GM12878 (cell line): Measurements from ENCODE around the gene HDDC3. TPM values are rescaled to one million over a fixed set of nuclear protein-coding genes. Genes with fewer than 3 reads are reported as not detected.

ENCODE experiments used
- ATAC-seq: fragments of 200-7000 bp; cut with Tn5 transposase; 3 replicates; pipeline ENCODE4 v1.9.1; 2020; ENCODE audit warnings: mild to moderate bottlenecking, moderate library complexity
- BruUV-seq: library from RNA; stranded (reverse); fragments of 400-500 nt; replicated peaks from 2 replicates; lab custom pipeline; 2021; lab: Mats Ljungman, UMichigan
- CTCF ChIA-PET: fragments of 300-600 bp; sonication (Branson Sonifier 250); formaldehyde crosslinking; extraction: SDS; loops from one replicate; lab custom pipeline; 2021; ENCODE audit warnings: inconsistent platforms; lab: Yijun Ruan, JAX
- POLR2A ChIA-PET: fragments of 350-600 bp; formaldehyde crosslinking; extraction: SDS; loops from one replicate; lab custom pipeline; 2021; ENCODE audit warnings: inconsistent platforms; lab: Charles Lee
- RAD21 ChIA-PET: fragments of 300-600 bp; sonication (Branson Sonifier 250); formaldehyde crosslinking; loops from one replicate; lab custom pipeline; 2023; ENCODE audit warnings: antibody characterized with exemption; ENCODE audit not compliant: unreplicated experiment; lab: Charles Lee
- SMC1A ChIA-PET: fragments of 300-600 bp; sonication (Branson Sonifier 250); formaldehyde crosslinking; loops from one replicate; lab custom pipeline; 2023; ENCODE audit not compliant: unreplicated experiment, uncharacterized antibody; lab: Charles Lee
- DNase-seq: peaks from one replicate; pipeline ENCODE4 v3.0.0-alpha.2; 2011; ENCODE audit warnings: low read depth, low spot score
- FAIRE-seq: peaks from 3 replicates; lab custom pipeline; 2011; peaks lifted over from hg19 to GRCh38; lab: Jason Lieb, UNC
- H2AFZ ChIP-seq: 2 replicates; pipeline ENCODE4 v1.6.0; 2011; ENCODE audit warnings: low read depth, low read length, control low read depth; ENCODE audit not compliant: control insufficient read depth
- H3K27ac ChIP-seq: 2 replicates; pipeline ENCODE4 v1.5.1; 2011; ENCODE audit warnings: control low read depth; ENCODE audit not compliant: control insufficient read depth, insufficient read depth
- H3K27me3 ChIP-seq, 2 experiments: replicated peaks in 1 of 2; 2 replicates each; pipeline versions ENCODE4 v1.6.0 to v1.6.1; 2011; ENCODE audit warnings: low read length in 1 of 2; ENCODE audit not compliant: control insufficient read depth in 2 of 2, insufficient read depth in 2 of 2
- H3K36me3 ChIP-seq, 2 experiments: 2 replicates each; pipeline ENCODE4 v1.5.1; 2011; ENCODE audit warnings: low read length in 1 of 2; ENCODE audit not compliant: control insufficient read depth in 2 of 2, insufficient read depth in 2 of 2
- H3K4me1 ChIP-seq: 2 replicates; pipeline ENCODE4 v1.6.1; 2011; ENCODE audit warnings: mild to moderate bottlenecking, low read length, moderate library complexity, mixed read lengths; ENCODE audit not compliant: control insufficient read depth, insufficient read depth
- H3K4me2 ChIP-seq: 2 replicates; pipeline ENCODE4 v1.6.0; 2011; ENCODE audit warnings: control low read depth; ENCODE audit not compliant: control insufficient read depth, insufficient read depth
- H3K4me3 ChIP-seq: fragments of 200-600 bp; sonication (generic); 2 replicates; pipeline ENCODE4 v1.5.1; 2016
- H3K79me2 ChIP-seq: 2 replicates; pipeline ENCODE4 v1.6.0; 2011; ENCODE audit warnings: low read length; ENCODE audit not compliant: control insufficient read depth, insufficient read depth
- H3K9ac ChIP-seq: 2 replicates; pipeline ENCODE4 v1.8.0; 2011; ENCODE audit warnings: low read length, control low read depth, mixed read lengths; ENCODE audit not compliant: control insufficient read depth, insufficient read depth
- H3K9me3 ChIP-seq: replicated peaks from 3 replicates; pipeline ENCODE4 v1.5.1; 2011; ENCODE audit warnings: mild to moderate bottlenecking, low read length; ENCODE audit not compliant: control insufficient read depth, insufficient read depth
- H4K20me1 ChIP-seq: 2 replicates; pipeline ENCODE4 v1.6.0; 2011; ENCODE audit not compliant: control insufficient read depth, insufficient read depth
- BHLHE40 ChIP-seq, 2 experiments: fragments of 450-650 bp in 1 of 2; IDR thresholded peaks; 2 replicates each; pipeline ENCODE4 v1.6.1; 2011 to 2017; ENCODE audit warnings: low read depth in 2 of 2, borderline replicate concordance in 1 of 2, improper control_type of control experiment in 1 of 2, low read length in 1 of 2, mild to moderate bottlenecking in 1 of 2
- CUX1 ChIP-seq: IDR thresholded peaks from 2 replicates; pipeline ENCODE4 v1.6.1; 2012; ENCODE audit warnings: improper control_type of control experiment, low read depth, low read length; ENCODE audit not compliant: insufficient replicate concordance
- WGBS: methylation state at CpG from one replicate; pipeline ENCODE4 v1.1.6; 2016; ENCODE audit warnings: low lambda C conversion rate; ENCODE audit not compliant: insufficient replicate concordance, insufficient coverage; ENCODE audit errors: missing lambda C conversion rate; 5-methylcytosine and 5-hydroxymethylcytosine counted together
- in situ Hi-C: fragments of 300-500 bp; cut with MboI; formaldehyde crosslinking; loops from 9 replicates; pipeline ENCODE4 v1.14.3; 2018; ENCODE audit warnings: mixed read lengths
- intact Hi-C: fragments of 100-400 bp; cut with micrococcal nuclease; formaldehyde crosslinking; loops from one replicate; pipeline ENCODE4 v1.14.2; 2022; ENCODE audit not compliant: unreplicated experiment
- polyA plus RNA-seq, 11 experiments: library from polyadenylated mRNA; depleted of rRNA in 4 of 11; unstranded in 6 of 11; stranded (reverse) in 5 of 11; fragments of >200 nt; fragmentation: Nextera tagmentation in 4 of 11; fragmentation: Illumina TruSeq in 1 of 11; extraction: Ambion mirVana in 4 of 11; extraction: Trizol in 1 of 11; gene quantifications; 1 replicate in 1 of 11; 2 replicates in 10 of 11; pipeline versions ENCODE4 v1.2.1 to v1.2.3, GENCODE V29; 2011 to 2016; ENCODE audit warnings: inconsistent platforms in 2 of 11, missing spikeins in 2 of 11, low read depth in 1 of 11
- total RNA-seq, 4 experiments: library from RNA; depleted of rRNA in 3 of 4; stranded (reverse); fragments of >200 nt in 3 of 4; fragmentation: Illumina TruSeq in 1 of 4; extraction: Trizol in 1 of 4; gene quantifications; 2 replicates each; pipeline versions ENCODE4 v1.2.1 to v1.2.3, GENCODE V29; 2013 to 2021

HDDC3 gene
- total and polyA plus RNA-seq, 10 of the 15 experiments (the other 5 are each of a cell fraction or from before 2014, with no cell fraction given): 5.6 to 39.5 (median 23.0) TPM

GRCh38 chr15:90889313-90889730 is 43.0 kb downstream of the HDDC3 start:
- Histone ChIP-seq H3K27me3 (no peaks in the 10 kb centered on the region), H3K9ac (no peak overlapping the region), H3K4me2 (no peak overlapping the region), H3K9me3 (no peaks in the 10 kb centered on the region), H3K4me1 (peaks cover 19% of the 10 kb centered on the region), H3K36me3 (no peaks in the 10 kb centered on the region; a peak in 1 of 4 replicates)
- DNase-seq: no peak
- BruUV-seq: no TSS peak
- TF ChIP-seq CUX1: no peak
- TF ChIP-seq BHLHE40 (IDR thresholded peaks at IDR 0.05; ENCODE audit: borderline replicate concordance in 1 of 2, low read depth in 2 of 2, low read length in 1 of 2): peak; percentile 16 to 89; a peak in 2 of 4 replicates
- TF ChIP-seq, all 136 proteins: peak for 1
- intact Hi-C loops (loop anchor here (5.0 to 10.0 kb wide), 4 partner anchors 72 to 395 kb away; partner anchors contain the start of gene BLM), in situ Hi-C loops (loop anchor here (5.0 kb wide), 2 partner anchors 242 to 567 kb away; no protein-coding TSS in a partner anchor)
- Histone ChIP-seq H3K27ac (no peak overlapping the region), H4K20me1 (no peaks in the 10 kb centered on the region), H3K4me3 (no peak overlapping the region), H3K79me2 (no peaks in the 10 kb centered on the region; the same call in 1 of the 2 replicates), H2AFZ (no peak overlapping the region)
- RAD21 ChIA-PET: interaction anchor here (0.6 to 1.9 kb wide), 4 partner anchors 43 to 569 kb away, joined by 3 to 9 read pairs (median 6); partner anchors contain the start of gene HDDC3
- POLR2A ChIA-PET: no interaction called here
- CTCF ChIA-PET: interaction anchor here (1.2 to 2.4 kb wide), 4 partner anchors 12 to 241 kb away, joined by 3 to 18 read pairs (median 8); partner anchors contain the start of gene HDDC3
- WGBS: 55% methylated on average over 18 of the region's 18 CpGs
- FAIRE-seq: no peak
- SMC1A ChIA-PET: interaction anchor here (0.8 to 2.0 kb wide), 2 partner anchors 52 to 218 kb away, joined by 4 read pairs; no protein-coding TSS in a partner anchor
- ATAC-seq: no peak
